ENCODE data around the gene SLC4A11.

DNA sequence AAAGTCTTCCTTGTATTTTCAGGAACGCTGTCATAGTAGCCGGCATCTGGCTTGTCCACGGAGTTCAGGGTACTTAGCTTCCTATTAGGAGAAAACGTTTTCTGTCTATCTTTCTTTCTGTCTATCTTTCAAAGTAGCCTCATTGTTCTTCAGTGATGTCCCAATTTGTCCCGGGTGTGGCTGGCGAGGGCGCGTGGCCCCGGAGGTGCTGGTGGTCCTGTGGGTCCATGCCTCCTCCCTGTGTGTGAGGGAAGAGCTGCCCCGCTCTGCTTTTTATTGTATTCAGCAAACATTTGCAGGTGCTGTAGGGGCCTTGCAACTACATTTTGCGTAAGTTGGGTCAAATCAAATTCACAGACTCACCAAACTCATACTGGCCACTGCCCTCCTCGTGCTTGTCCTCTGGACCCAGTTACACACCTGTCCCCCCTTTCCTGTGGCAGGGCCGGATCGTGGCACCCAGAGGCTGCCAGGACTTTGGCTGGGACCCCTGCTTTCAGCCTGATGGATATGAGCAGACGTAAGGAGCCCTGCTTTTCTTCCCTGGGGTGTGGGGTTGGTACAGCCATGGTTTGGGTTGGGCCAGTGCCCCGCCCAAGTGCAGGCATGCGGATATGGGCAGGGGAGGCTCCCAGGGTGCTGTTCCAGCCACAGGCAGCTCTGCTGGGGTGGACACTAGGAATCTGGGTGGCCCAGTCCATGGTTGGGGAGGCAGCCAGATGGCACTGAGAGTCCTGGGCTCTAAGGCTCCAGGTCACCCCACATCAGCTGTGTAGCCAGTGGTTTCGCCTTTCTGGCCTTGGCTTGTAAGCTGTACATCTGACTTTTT lies 17.4 kb downstream of the SLC4A11 start:
- TF ChIP-seq CTCF (IDR thresholded peaks at IDR 0.05) (no peak), POLR2A (IDR thresholded peaks at IDR 0.05) (no peak)

Measured in lower leg skin (tissue), 3 donors.